Activated naive CD8-positive, alpha-beta T cell treated with anti-CD3 and anti-CD28 coated beads, Interleukin-2, amount 50 U/mL, for 24 hours (primary cell): ENCODE measurements around the gene CMBL.
A peak's percentile ranks its signal among the peaks of the same experiment; 100 is the strongest.
"Not testable (repeated sequence)": the region's sequence is repeated elsewhere in the genome, so short reads cannot be mapped to it uniquely, and the experiment has no call there.

Source experiments
- ATAC-seq: fragments of 150-1000 bp; cut with Tn5 transposase; one replicate; pipeline ENCODE4 v1.10.0; 2021
- DNase-seq: peaks from one replicate; pipeline ENCODE4 v3.0.0; 2021
- H3K27ac Mint-ChIP-seq: one replicate; pipeline ENCODE4 v1.8.0; 2021; ENCODE audit warnings: mild to moderate bottlenecking, mixed read lengths
- H3K27me3 Mint-ChIP-seq: one replicate; pipeline ENCODE4 v1.8.0; 2021; ENCODE audit warnings: mixed read lengths
- H3K36me3 Mint-ChIP-seq: one replicate; pipeline ENCODE4 v1.8.0; 2021; ENCODE audit warnings: low read depth, mixed read lengths
- H3K4me1 Mint-ChIP-seq: one replicate; pipeline ENCODE4 v1.8.0; 2021; ENCODE audit warnings: mixed read lengths
- H3K4me3 Mint-ChIP-seq: one replicate; pipeline ENCODE4 v1.8.0; 2021; ENCODE audit warnings: mild to moderate bottlenecking, moderate library complexity, mixed read lengths
- H3K9me3 Mint-ChIP-seq: one replicate; pipeline ENCODE4 v1.8.0; 2021; ENCODE audit warnings: mixed read lengths

The CMBL gene

GRCh38 chr5:10250806-10251276 is 56.9 kb downstream of the CMBL start:
- DNase-seq (no peak), ATAC-seq (no peak)
- peak overlapping the region; percentile 91 for H3K4me3 Mint-ChIP-seq
- H3K27ac Mint-ChIP-seq: peak overlapping the region; percentile 98
- H3K27me3 Mint-ChIP-seq: peaks cover 3% of the 10 kb centered on the region
- H3K4me1 Mint-ChIP-seq: peaks cover 57% of the 10 kb centered on the region
- H3K36me3 Mint-ChIP-seq: peaks cover 54% of the 10 kb centered on the region
- H3K9me3 Mint-ChIP-seq: no peaks in the 10 kb centered on the region

GRCh38 chr5:10249948-10250805 is 57.5 kb downstream of the CMBL start, which contains the start of gene CCT5:
Gene CCT5, plus strand, starts transcription at chr5:10250280. Its CDS starts 61 bp downstream, at chr5:10250341.
- peaks cover 3% of the 10 kb centered on the region for H3K27me3 Mint-ChIP-seq
- ATAC-seq: peak; percentile 79
- H3K4me1 Mint-ChIP-seq: peaks cover 51% of the 10 kb centered on the region
- peak within 1 kb of the TSS; percentile 98 for H3K27ac Mint-ChIP-seq
- peaks cover 49% of the 10 kb centered on the region for H3K36me3 Mint-ChIP-seq
- peak within 1 kb of the TSS; percentile 91 for H3K4me3 Mint-ChIP-seq
- DNase-seq: peak; percentile 89
- no peaks in the 10 kb centered on the region for H3K9me3 Mint-ChIP-seq

- H3K27me3 Mint-ChIP-seq: peaks cover 3% of the 10 kb centered on the region
- H3K36me3 Mint-ChIP-seq: peaks cover 33% of the 10 kb centered on the region
- no peak for DNase-seq
- ATAC-seq: no peak
- H3K9me3 Mint-ChIP-seq: no peaks in the 10 kb centered on the region
- peaks cover 42% of the 10 kb centered on the region for H3K4me1 Mint-ChIP-seq
- H3K4me3 Mint-ChIP-seq: peak overlapping the region; percentile 91
- peak overlapping the region; percentile 98 for H3K27ac Mint-ChIP-seq
These were observed 59.1 kb downstream of the CMBL start for GRCh38 chr5:10248378-10249260.

- H3K4me1 Mint-ChIP-seq: peaks cover 35% of the 10 kb centered on the region
- H3K4me3 Mint-ChIP-seq, H3K27me3 Mint-ChIP-seq: not testable (repeated sequence)
These were observed 60.5 kb downstream of the CMBL start for GRCh38 chr5:10247217-10247616.

GRCh38 chr5:10246761-10247160 is 60.9 kb downstream of the CMBL start:
- Mint-ChIP-seq H3K27me3 (peaks cover 3% of the 10 kb centered on the region), H3K36me3 (peaks cover 21% of the 10 kb centered on the region), H3K27ac (no peak overlapping the region), H3K9me3 (no peaks in the 10 kb centered on the region), H3K4me1 (peaks cover 31% of the 10 kb centered on the region), H3K4me3 (no peak overlapping the region)
- DNase-seq: no peak
- no peak for ATAC-seq

More at GRCh38 chr5:10247217-10247616, 60.5 kb downstream of the CMBL start:
- H3K9me3 Mint-ChIP-seq, DNase-seq, H3K27ac Mint-ChIP-seq, ATAC-seq: not testable (repeated sequence)
- H3K36me3 Mint-ChIP-seq: peaks cover 26% of the 10 kb centered on the region

- ATAC-seq (no peak), DNase-seq (no peak)
- Mint-ChIP-seq H3K9me3 (no peaks in the 10 kb centered on the region), H3K36me3 (peaks cover 10% of the 10 kb centered on the region), H3K27ac (no peak overlapping the region), H3K4me1 (peaks cover 20% of the 10 kb centered on the region), H3K27me3 (no peaks in the 10 kb centered on the region), H3K4me3 (no peak overlapping the region)
These were observed 63.3 kb downstream of the CMBL start for GRCh38 chr5:10244342-10244944.

- H3K36me3 Mint-ChIP-seq: peaks cover 13% of the 10 kb centered on the region
- no peak for ATAC-seq
- no peak for DNase-seq
- no peaks in the 10 kb centered on the region for H3K27me3 Mint-ChIP-seq
- no peak overlapping the region for H3K4me3 Mint-ChIP-seq
- no peak overlapping the region for H3K27ac Mint-ChIP-seq
- H3K9me3 Mint-ChIP-seq: no peaks in the 10 kb centered on the region
- peaks cover 17% of the 10 kb centered on the region for H3K4me1 Mint-ChIP-seq
These were observed 64.0 kb downstream of the CMBL start for GRCh38 chr5:10243660-10244240.

- no peak for DNase-seq
- no peaks in the 10 kb centered on the region for H3K27me3 Mint-ChIP-seq
- peaks cover 36% of the 10 kb centered on the region for H3K36me3 Mint-ChIP-seq
- H3K9me3 Mint-ChIP-seq: no peaks in the 10 kb centered on the region
- H3K4me3 Mint-ChIP-seq: no peak overlapping the region
- no peak overlapping the region for H3K27ac Mint-ChIP-seq
- H3K4me1 Mint-ChIP-seq: no peaks in the 10 kb centered on the region
- no peak for ATAC-seq
These were observed 72.4 kb downstream of the CMBL start for GRCh38 chr5:10235350-10235749.

GRCh38 chr5:10233505-10233904 is 74.2 kb downstream of the CMBL start:
- Mint-ChIP-seq H3K4me3 (no peak overlapping the region), H3K36me3 (peaks cover 40% of the 10 kb centered on the region), H3K9me3 (no peaks in the 10 kb centered on the region), H3K27me3 (no peaks in the 10 kb centered on the region), H3K4me1 (no peaks in the 10 kb centered on the region), H3K27ac (no peak overlapping the region)
- ATAC-seq: no peak
- DNase-seq: no peak

GRCh38 chr5:10233011-10233410 is 74.7 kb downstream of the CMBL start:
- ATAC-seq: no peak
- peaks cover 36% of the 10 kb centered on the region for H3K36me3 Mint-ChIP-seq

GRCh38 chr5:10232386-10232785 is 75.3 kb downstream of the CMBL start:
- Mint-ChIP-seq H3K4me3 (no peak overlapping the region), H3K4me1 (no peaks in the 10 kb centered on the region), H3K36me3 (peaks cover 39% of the 10 kb centered on the region), H3K9me3 (no peaks in the 10 kb centered on the region), H3K27me3 (no peaks in the 10 kb centered on the region), H3K27ac (no peak overlapping the region)
- DNase-seq (no peak), ATAC-seq (no peak)

More at GRCh38 chr5:10233011-10233410, 74.7 kb downstream of the CMBL start:
- no peaks in the 10 kb centered on the region for H3K4me1 Mint-ChIP-seq
- H3K9me3 Mint-ChIP-seq: no peaks in the 10 kb centered on the region
- H3K27me3 Mint-ChIP-seq: no peaks in the 10 kb centered on the region
- no peak for DNase-seq
- no peak overlapping the region for H3K27ac Mint-ChIP-seq
- H3K4me3 Mint-ChIP-seq: no peak overlapping the region

- Mint-ChIP-seq H3K36me3 (peaks cover 46% of the 10 kb centered on the region), H3K27me3 (no peaks in the 10 kb centered on the region), H3K4me3 (no peak overlapping the region), H3K9me3 (no peaks in the 10 kb centered on the region), H3K4me1 (no peaks in the 10 kb centered on the region), H3K27ac (no peak overlapping the region)
- ATAC-seq: no peak
- no peak for DNase-seq
These were observed 78.2 kb downstream of the CMBL start for GRCh38 chr5:10229306-10230048.

- no peaks in the 10 kb centered on the region for H3K4me1 Mint-ChIP-seq
- DNase-seq: no peak
- no peak for ATAC-seq
- H3K27me3 Mint-ChIP-seq: no peaks in the 10 kb centered on the region
- peaks cover 57% of the 10 kb centered on the region for H3K36me3 Mint-ChIP-seq
- no peak overlapping the region for H3K27ac Mint-ChIP-seq
- no peak overlapping the region for H3K4me3 Mint-ChIP-seq
- H3K9me3 Mint-ChIP-seq: no peaks in the 10 kb centered on the region
These were observed 79.4 kb downstream of the CMBL start for GRCh38 chr5:10228288-10228687.
